GM21528 (cell line): ENCODE results near the gene ESYT3.
"Not testable (repeated sequence)": the region's sequence is repeated elsewhere in the genome, so short reads cannot be mapped to it uniquely, and the experiment has no call there.

ENCODE experiments used
- ATAC-seq: cut with Tn5 transposase; IDR thresholded peaks from one replicate; pipeline ENCODE4 v1.9.1; 2021; ENCODE audit warnings: mild to moderate bottlenecking, moderate library complexity; ENCODE audit not compliant: unreplicated experiment, low FRiP score

ESYT3 gene

GRCh38 chr3:138408751-138409570, 25.5 kb upstream of the ESYT3 start:
- no peak for ATAC-seq

- no peak for ATAC-seq
These were observed 21.4 kb upstream of the ESYT3 start for GRCh38 chr3:138412821-138413551.

GRCh38 chr3:138416236-138416635, 18.2 kb upstream of the ESYT3 start:
- ATAC-seq: not testable (repeated sequence)

GRCh38 chr3:138417559-138417982, 16.8 kb upstream of the ESYT3 start:
- peak; percentile 85 for ATAC-seq

GRCh38 chr3:138418601-138419206, 15.7 kb upstream of the ESYT3 start:
- no peak for ATAC-seq

DNA sequence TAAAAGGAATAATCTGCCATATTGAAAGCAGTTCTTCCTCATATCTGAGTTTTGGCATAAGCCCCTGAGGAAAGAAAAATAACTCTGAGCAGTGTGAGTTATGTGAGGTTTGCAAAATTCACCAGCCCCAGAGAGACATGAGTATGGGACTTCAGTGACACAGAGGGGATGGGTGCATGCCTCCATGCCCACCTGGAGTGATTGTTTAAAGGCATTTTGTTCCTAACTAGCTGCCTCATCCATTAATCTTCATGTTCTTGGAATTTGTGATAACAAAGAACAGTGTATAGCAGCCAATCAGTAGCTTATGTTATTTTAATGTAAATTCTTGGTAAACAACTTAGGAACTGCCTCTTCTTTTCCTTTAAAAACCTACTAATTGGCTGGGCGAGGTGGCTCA, 11.1 kb upstream of the ESYT3 start:
- no peak for ATAC-seq

DNA sequence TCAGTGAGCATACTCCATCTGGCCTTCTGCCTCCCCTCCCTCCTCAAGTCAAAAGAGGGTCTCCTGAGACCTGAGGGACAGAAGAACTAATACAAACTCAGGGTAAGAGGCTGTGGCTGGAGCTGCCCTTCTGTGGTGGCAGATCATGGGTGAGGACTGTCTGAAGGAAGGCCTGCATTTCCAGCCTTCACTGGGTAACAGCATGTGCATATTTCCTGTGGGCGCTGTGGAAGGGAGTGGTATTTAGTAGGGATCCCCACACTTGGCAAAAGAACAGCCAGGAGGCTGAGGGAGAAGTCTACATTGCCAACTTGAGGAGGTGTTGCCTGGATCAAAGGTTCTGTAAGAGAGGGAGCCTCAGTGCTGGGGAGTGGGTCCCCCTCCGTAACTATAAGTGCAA, 10.1 kb upstream of the ESYT3 start:
- no peak for ATAC-seq

DNA sequence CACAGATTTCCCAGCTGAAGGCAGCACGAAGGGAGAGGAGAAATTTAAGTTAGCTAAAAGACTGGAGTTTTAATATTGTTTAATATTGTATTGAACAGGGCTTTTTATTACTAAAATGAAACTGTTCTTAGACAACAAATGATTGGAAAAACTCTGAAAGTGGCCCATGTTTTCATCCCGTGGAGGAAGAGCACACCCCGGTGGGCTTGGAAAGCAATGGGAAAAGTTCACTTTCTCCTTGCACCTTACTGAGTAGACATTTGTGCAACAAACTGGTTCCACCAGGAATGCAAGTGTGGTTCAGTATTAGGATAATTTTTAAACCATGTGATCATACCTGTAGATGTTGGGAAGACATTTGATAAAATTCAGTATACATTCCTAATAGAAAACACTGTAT, 8.2 kb upstream of the ESYT3 start:
- no peak for ATAC-seq

DNA sequence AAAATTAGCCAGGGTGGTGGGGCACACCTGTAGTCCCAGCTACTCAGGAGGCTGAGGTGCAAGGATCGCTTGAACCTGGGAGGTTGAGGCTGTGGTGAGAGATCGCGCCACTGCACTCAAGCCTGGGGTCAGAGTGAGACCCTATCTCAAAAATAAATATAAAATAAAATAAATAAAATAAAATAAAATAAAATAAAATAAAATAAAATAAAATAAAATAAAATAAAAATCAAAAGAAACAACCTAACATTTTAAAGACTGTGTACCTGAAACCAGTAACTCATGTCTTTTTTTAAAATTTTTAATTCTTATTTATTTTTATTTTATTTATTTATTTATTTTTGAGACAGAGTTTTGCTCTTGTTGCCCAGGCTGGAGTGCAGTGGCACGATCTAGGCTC, 7.7 kb upstream of the ESYT3 start:
- ATAC-seq: not testable (repeated sequence)

GRCh38 chr3:138429665-138430064, 4.8 kb upstream of the ESYT3 start:
- no peak for ATAC-seq

DNA sequence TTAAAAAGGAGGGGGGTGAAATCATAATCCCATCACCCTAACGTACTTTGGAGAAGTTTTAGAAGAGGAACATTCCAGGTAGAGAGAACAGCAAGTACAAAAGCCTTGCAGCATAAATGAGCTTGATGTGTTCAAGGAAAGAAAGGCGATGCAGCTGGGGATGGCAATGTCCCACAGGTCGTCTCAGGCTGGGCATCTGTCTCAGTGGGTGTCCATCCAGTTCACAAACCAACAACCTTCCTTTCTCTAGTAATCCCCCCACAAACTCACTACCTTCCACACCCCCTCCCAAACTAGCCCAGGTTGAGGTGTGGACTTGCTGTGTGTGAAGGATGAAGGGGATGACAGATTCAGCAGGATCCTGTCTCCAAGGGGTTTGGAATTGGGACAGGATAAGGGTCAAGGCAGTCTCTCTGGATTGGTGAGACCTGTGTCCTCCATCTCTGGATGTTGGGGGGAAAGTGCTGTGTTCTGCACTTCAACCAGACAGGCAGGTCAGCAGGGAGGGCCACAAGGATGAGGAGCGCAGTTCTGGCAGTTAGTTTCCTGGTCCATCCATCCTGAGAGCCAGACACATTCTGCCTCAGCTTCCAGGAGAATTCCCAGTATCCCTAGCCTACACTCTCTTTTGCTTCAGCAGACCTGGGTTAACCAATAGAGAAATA, 1.7 kb upstream of the ESYT3 start:
- no peak for ATAC-seq

DNA sequence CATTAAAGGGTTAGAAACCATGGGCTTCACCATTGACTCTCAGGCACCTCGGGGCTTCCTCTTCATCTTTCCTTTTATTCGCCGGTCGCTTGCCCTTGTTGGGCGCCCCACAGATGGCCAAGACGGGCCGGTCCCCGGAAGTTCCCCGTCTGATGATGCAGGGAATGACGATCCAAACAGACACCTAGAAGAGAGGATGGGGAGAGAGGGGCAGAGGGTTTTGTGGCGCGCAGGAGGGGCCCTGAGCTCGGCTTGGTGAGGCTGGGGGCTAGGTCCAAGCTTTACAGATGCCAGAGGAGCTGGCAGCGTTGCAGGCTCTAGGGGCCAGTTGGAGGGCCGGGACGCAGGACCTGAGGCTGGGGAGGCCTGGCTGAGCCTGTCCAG, 532 bp upstream of the ESYT3 start:
- ATAC-seq: no peak

DNA sequence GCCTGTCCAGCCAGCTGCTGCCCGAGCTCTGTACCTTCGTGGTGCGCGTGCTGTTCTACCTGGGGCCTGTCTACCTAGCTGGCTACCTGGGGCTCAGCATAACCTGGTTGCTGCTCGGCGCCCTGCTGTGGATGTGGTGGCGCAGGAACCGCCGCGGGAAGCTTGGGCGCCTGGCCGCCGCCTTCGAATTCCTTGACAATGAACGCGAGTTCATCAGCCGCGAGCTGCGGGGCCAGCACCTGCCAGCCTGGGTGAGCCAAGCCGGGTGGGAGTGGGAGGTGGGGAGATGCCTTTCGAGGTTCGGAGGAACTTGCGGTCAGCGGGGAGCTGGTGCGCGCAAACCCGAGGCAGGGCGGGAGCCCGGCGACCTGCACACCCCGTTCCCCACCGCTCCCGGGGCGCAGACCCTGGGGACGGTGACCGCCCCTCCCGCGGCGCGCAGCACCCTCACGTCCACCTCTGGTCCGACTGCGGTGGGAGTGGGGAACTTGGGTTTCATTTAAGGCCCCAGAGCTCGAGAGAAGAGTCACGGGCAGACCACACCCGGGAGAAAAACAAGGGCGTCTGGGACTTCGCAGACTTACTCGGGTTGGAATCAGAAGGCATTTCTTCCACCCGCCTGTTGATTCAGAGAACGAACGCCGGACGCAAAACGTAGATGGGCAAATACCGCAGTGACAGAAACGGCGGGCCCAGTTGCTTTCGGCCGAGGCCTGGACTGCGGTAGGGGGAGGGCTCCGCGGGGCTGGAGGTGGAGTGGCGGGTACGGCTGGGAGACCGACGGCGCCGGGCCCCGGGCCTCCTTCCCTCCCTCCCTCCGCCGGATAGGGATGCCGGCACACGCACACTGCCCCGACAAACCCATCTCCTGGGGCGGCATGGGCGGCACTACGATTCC, 708 bp downstream of the ESYT3 start:
- ATAC-seq: no peak

DNA sequence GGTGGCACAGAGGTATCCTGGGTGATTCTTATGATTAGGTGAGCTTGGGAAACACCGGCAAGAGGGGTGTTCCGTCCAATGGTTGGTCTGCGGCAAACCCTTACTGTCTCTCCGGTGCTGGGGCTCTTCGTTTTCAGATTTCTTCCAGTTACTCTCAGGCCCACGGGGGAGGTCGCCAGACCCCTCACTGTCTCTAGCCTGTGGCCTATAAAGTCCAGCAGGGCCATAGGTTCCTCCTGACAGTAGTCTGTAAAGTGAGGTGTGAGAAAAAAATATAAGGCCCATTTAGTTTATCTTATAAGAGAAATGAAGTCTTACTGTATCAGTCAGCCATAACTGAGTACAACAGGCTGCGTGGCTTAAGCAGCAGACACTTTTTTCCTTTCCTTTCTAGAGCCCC, 1.4 kb downstream of the ESYT3 start:
- no peak for ATAC-seq

DNA sequence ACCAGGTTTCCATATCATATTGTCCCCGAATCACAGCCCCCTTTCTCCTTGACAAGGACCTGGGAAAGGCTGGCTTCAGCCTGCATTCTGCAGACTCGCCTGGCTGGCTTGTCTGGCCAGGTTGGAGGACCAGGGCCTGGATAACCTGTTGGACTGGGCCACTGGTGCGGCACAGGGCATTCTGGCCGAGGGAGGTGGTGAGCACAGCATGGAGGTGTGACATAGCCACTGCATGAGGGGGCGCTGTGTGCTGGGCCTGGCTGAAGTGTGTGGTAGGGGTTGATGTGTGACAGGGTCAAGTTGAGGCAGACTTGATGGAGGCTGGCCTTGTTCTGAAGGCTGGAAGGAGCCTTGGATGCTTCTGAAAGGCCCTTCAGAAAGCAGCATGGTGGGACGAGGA, 2.9 kb downstream of the ESYT3 start:
- no peak for ATAC-seq

GRCh38 chr3:138438896-138439295, 4.5 kb downstream of the ESYT3 start:
- no peak for ATAC-seq

- no peak for ATAC-seq
These were observed 5.2 kb downstream of the ESYT3 start for GRCh38 chr3:138439646-138440045.

- no peak for ATAC-seq
These were observed 5.7 kb downstream of the ESYT3 start for GRCh38 chr3:138440121-138440521.

DNA sequence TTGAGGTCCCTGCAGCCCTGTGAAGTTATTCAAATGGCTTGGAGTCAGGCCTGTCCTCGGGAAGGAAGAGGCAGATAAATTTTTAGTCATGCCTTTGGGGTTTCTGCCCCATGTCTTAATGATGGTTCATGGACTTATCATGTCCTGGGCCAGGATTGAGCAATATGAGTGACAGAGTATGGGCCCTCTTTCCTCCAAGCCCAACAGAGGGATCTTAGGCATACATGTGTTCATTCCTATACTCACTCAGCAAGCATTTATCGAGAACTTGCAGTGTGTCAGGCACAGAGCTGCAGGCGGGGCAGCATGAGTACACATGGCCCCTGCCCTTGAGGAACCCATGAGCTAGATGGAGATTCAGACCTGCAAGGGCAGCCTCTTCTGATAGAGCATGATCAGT, 6.2 kb downstream of the ESYT3 start:
- ATAC-seq: no peak

- no peak for ATAC-seq
These were observed 6.8 kb downstream of the ESYT3 start for GRCh38 chr3:138441256-138441655.
